H9 (cell line): Measurements from ENCODE around the gene FOXR1. TPM values are rescaled to one million over a fixed set of nuclear protein-coding genes. Genes with fewer than 3 reads are reported as not detected.

Experiments used
- DNase-seq: peaks from one replicate; pipeline ENCODE4 v3.0.0-alpha.2; 2017
- H2AFZ ChIP-seq: one replicate; pipeline ENCODE4 v1.6.1; 2013; ENCODE audit warnings: mild to moderate bottlenecking, low read length, control low read depth, moderate library complexity
- H2AK5ac ChIP-seq: 2 replicates; pipeline ENCODE4 v1.6.1; 2013; ENCODE audit warnings: low read length, control low read depth, mixed read lengths; ENCODE audit not compliant: insufficient read length
- H2BK120ac ChIP-seq: one replicate; pipeline ENCODE4 v1.6.1; 2013; ENCODE audit warnings: low read depth, mild to moderate bottlenecking, low read length, control low read depth, inconsistent platforms; ENCODE audit not compliant: poor library complexity, severe bottlenecking
- H2BK12ac ChIP-seq: 2 replicates; pipeline ENCODE4 v1.6.1; 2013; ENCODE audit warnings: low read length, control low read depth, mixed read lengths, low read depth; ENCODE audit not compliant: insufficient read length
- H2BK15ac ChIP-seq: 2 replicates; pipeline ENCODE4 v1.6.1; 2013; ENCODE audit warnings: low read depth, low read length, control low read depth
- H2BK20ac ChIP-seq: one replicate; pipeline ENCODE4 v1.6.1; 2013; ENCODE audit warnings: low read depth, mild to moderate bottlenecking, low read length, control low read depth, inconsistent platforms; ENCODE audit not compliant: poor library complexity, severe bottlenecking
- H2BK5ac ChIP-seq: 2 replicates; pipeline ENCODE4 v1.6.1; 2013; ENCODE audit warnings: low read length, control low read depth, mixed read lengths; ENCODE audit not compliant: insufficient read length
- H3K14ac ChIP-seq: 2 replicates; pipeline ENCODE4 v1.6.1; 2013; ENCODE audit warnings: low read length, control low read depth; ENCODE audit not compliant: insufficient read depth
- H3K18ac ChIP-seq: 2 replicates; pipeline ENCODE4 v1.6.1; 2013; ENCODE audit warnings: low read depth, mild to moderate bottlenecking, mixed read lengths, low read length, control low read depth; ENCODE audit not compliant: insufficient read length
- H3K23ac ChIP-seq: 2 replicates; pipeline ENCODE4 v1.6.1; 2013; ENCODE audit warnings: low read length, control low read depth, mixed read lengths, low read depth; ENCODE audit not compliant: insufficient read length
- H3K23me2 ChIP-seq: 2 replicates; pipeline ENCODE4 v1.6.1; 2013; ENCODE audit warnings: low read depth, mild to moderate bottlenecking, mixed read lengths, low read length, control low read depth; ENCODE audit not compliant: insufficient read length, poor library complexity, severe bottlenecking
- H3K27ac ChIP-seq: 2 replicates; pipeline ENCODE4 v1.5.1; 2013; ENCODE audit warnings: low read length, control low read depth, mixed read lengths, low read depth; ENCODE audit not compliant: insufficient read length
- H3K27me3 ChIP-seq: 2 replicates; pipeline ENCODE4 v1.6.1; 2013; ENCODE audit warnings: low read length, control low read depth, inconsistent platforms; ENCODE audit not compliant: insufficient read depth
- H3K4ac ChIP-seq: 2 replicates; pipeline ENCODE4 v1.6.1; 2013; ENCODE audit warnings: low read depth, mild to moderate bottlenecking, control low read depth, inconsistent platforms, low read length, moderate library complexity
- H3K4me1 ChIP-seq: 2 replicates; pipeline ENCODE4 v1.6.1; 2013; ENCODE audit warnings: low read length, control low read depth, inconsistent platforms; ENCODE audit not compliant: insufficient read depth
- H3K4me2 ChIP-seq: 2 replicates; pipeline ENCODE4 v1.6.1; 2013; ENCODE audit warnings: low read length, control low read depth, mixed read lengths; ENCODE audit not compliant: insufficient read length, insufficient read depth
- H3K56ac ChIP-seq: 2 replicates; pipeline ENCODE4 v1.6.1; 2013; ENCODE audit warnings: low read depth, mild to moderate bottlenecking, mixed read lengths, low read length, control low read depth; ENCODE audit not compliant: insufficient read length
- H3K79me1 ChIP-seq: 2 replicates; pipeline ENCODE4 v1.6.1; 2013; ENCODE audit warnings: low read depth, mild to moderate bottlenecking, moderate library complexity, low read length, control low read depth, inconsistent platforms; ENCODE audit not compliant: insufficient read depth, poor library complexity, severe bottlenecking
- H3K79me2 ChIP-seq: 2 replicates; pipeline ENCODE4 v1.6.1; 2013; ENCODE audit warnings: low read length, control low read depth, inconsistent platforms; ENCODE audit not compliant: insufficient read depth
- H3K9ac ChIP-seq: 2 replicates; pipeline ENCODE4 v1.6.1; 2013; ENCODE audit warnings: low read length, control low read depth, mixed read lengths; ENCODE audit not compliant: insufficient read length; ENCODE audit errors: extremely low read depth
- H3K9me3 ChIP-seq: one replicate; pipeline ENCODE4 v1.6.1; 2013; ENCODE audit warnings: low read depth, low read length, inconsistent platforms; ENCODE audit not compliant: control insufficient read depth
- H3T11ph ChIP-seq: one replicate; pipeline ENCODE4 v1.6.1; 2013; ENCODE audit warnings: mild to moderate bottlenecking, low read length, control low read depth, inconsistent platforms
- H4K20me1 ChIP-seq: one replicate; pipeline ENCODE4 v1.6.1; 2013; ENCODE audit not compliant: control insufficient read depth, insufficient read length, insufficient read depth
- H4K5ac ChIP-seq: 2 replicates; pipeline ENCODE4 v1.6.1; 2013; ENCODE audit warnings: low read depth, mild to moderate bottlenecking, mixed read lengths, low read length, control low read depth; ENCODE audit not compliant: insufficient read length
- H4K8ac ChIP-seq: replicated peaks from 2 replicates; pipeline ENCODE4 v1.6.1; 2013; ENCODE audit warnings: low read length, control low read depth, mixed read lengths, low read depth; ENCODE audit not compliant: insufficient read length
- H4K91ac ChIP-seq: 2 replicates; pipeline ENCODE4 v1.6.1; 2013; ENCODE audit warnings: low read depth, mild to moderate bottlenecking, moderate library complexity, mixed read lengths, low read length, control low read depth; ENCODE audit not compliant: insufficient read length
- H3K27ac Mint-ChIP-seq, 3 experiments: 2 replicates in 2 of 3; 3 replicates in 1 of 3; pipeline ENCODE4 v1.8.0; 2020 to 2021; ENCODE audit warnings: mixed read lengths in 3 of 3, mild to moderate bottlenecking in 1 of 3, moderate library complexity in 1 of 3
- H3K27me3 Mint-ChIP-seq: 2 replicates; pipeline ENCODE4 v1.8.0; 2021; ENCODE audit warnings: low read depth, mild to moderate bottlenecking, moderate library complexity, mixed read lengths
- H3K36me3 Mint-ChIP-seq, 3 experiments: 2 replicates in 2 of 3; 3 replicates in 1 of 3; pipeline ENCODE4 v1.8.0; 2020 to 2021; ENCODE audit warnings: low read depth in 3 of 3, mixed read lengths in 3 of 3; ENCODE audit not compliant: insufficient read depth in 1 of 3
- H3K4me1 Mint-ChIP-seq, 2 experiments: 2 replicates each; pipeline ENCODE4 v1.8.0; 2020; ENCODE audit warnings: mixed read lengths in 2 of 2
- H3K4me3 Mint-ChIP-seq, 2 experiments: 2 replicates in 1 of 2; 3 replicates in 1 of 2; pipeline ENCODE4 v1.8.0; 2020 to 2021; ENCODE audit warnings: mild to moderate bottlenecking in 2 of 2, mixed read lengths in 2 of 2, moderate library complexity in 1 of 2
- H3K9me3 Mint-ChIP-seq, 2 experiments: 2 replicates in 1 of 2; 3 replicates in 1 of 2; pipeline ENCODE4 v1.8.0; 2020; ENCODE audit warnings: mild to moderate bottlenecking in 2 of 2, mixed read lengths in 2 of 2, moderate library complexity in 1 of 2
- CTCF ChIP-seq: fragments of 200-600 bp; sonication (generic); conservative IDR thresholded peaks from 3 replicates; pipeline ENCODE4 v1.8.0; 2021; ENCODE audit warnings: antibody characterized with exemption, mild to moderate bottlenecking
- WGBS: extraction: QIAGEN DNeasy Blood & Tissue Kit; methylation state at CpG from one replicate; pipeline ENCODE4 v1.1.7; 2013; ENCODE audit warnings: missing lambda C conversion rate, low lambda C conversion rate, mixed read lengths; ENCODE audit not compliant: insufficient read length; ENCODE audit errors: extremely low coverage; 5-methylcytosine and 5-hydroxymethylcytosine counted together
- total RNA-seq: library from RNA; stranded (reverse); gene quantifications from 2 replicates; pipeline ENCODE4 v1.2.1, GENCODE V29; 2021

Gene FOXR1
- total RNA-seq, 1 experiment from 2014 or later, result not detected

GRCh38 chr11:119025978-119026766 is 54.6 kb downstream of the FOXR1 start:
- H3K4ac ChIP-seq, result no peak overlapping the region
- no peak overlapping the region for H2BK5ac ChIP-seq
- WGBS, result no CpG with 5 or more reads among the region's 16 CpGs
- H3K23me2 ChIP-seq, result peaks cover 14% of the 10 kb centered on the region
- H3K79me1 ChIP-seq, result peaks cover 3% of the 10 kb centered on the region
- no peak for DNase-seq
- H3K9ac ChIP-seq, result no peak overlapping the region
- no peak overlapping the region for H3K14ac ChIP-seq
- H2BK15ac ChIP-seq, result no peak overlapping the region
- Mint-ChIP-seq H3K9me3 (no peaks in the 10 kb centered on the region), H3K4me3 (no peak overlapping the region), H3K36me3 (peaks cover 31 to 76% (median 69%) of the 10 kb centered on the region in 3 experiments), H3K27me3 (no peaks in the 10 kb centered on the region), H3K4me1 (peaks cover 22 to 24% of the 10 kb centered on the region in 2 experiments), H3K27ac (peak overlapping the region; percentile 49 to 92 (median 61); a peak in 2 of 7 replicates)
- H3K23ac ChIP-seq, result no peak overlapping the region
- peaks cover 8% of the 10 kb centered on the region; the same call in 1 of the 2 replicates for H3K4me1 ChIP-seq
- no peaks in the 10 kb centered on the region for H4K20me1 ChIP-seq
- no peak overlapping the region for H4K8ac ChIP-seq
- H3K79me2 ChIP-seq, result no peaks in the 10 kb centered on the region; the same call in 1 of the 2 replicates
- no peak overlapping the region for H4K91ac ChIP-seq
- H3K27me3 ChIP-seq, result no peaks in the 10 kb centered on the region
- H3K27ac ChIP-seq, result no peak overlapping the region
- no peaks in the 10 kb centered on the region for H3K9me3 ChIP-seq
- no peak overlapping the region for H2BK20ac ChIP-seq
- H3T11ph ChIP-seq, result no peak overlapping the region
- no peak overlapping the region for H3K4me2 ChIP-seq
- no peak overlapping the region for H4K5ac ChIP-seq
- no peak overlapping the region for H2AK5ac ChIP-seq
- no peak overlapping the region for H2BK120ac ChIP-seq
- no peak for TF ChIP-seq CTCF
- H2AFZ ChIP-seq, result no peak overlapping the region
- H3K56ac ChIP-seq, result no peak overlapping the region
- H2BK12ac ChIP-seq, result no peak overlapping the region
- H3K18ac ChIP-seq, result no peak overlapping the region
